Colonic mucosa (tissue), 4 donors: ENCODE results near the gene GIMAP7. TPM values are rescaled to one million over a fixed set of nuclear protein-coding genes. Genes with fewer than 3 reads are reported as not detected.

Experiments used
- DNase-seq: peaks from one replicate; pipeline ENCODE4 v3.0.0-alpha.2; 2020
- H3K27ac ChIP-seq: fragments of 200-600 bp; one replicate; pipeline ENCODE4 v1.8.0; 2021
- H3K27me3 ChIP-seq: fragments of 200-600 bp; one replicate; pipeline ENCODE4 v1.8.0; 2021
- H3K36me3 ChIP-seq: fragments of 200-600 bp; one replicate; pipeline ENCODE4 v1.8.0; 2021
- H3K4me1 ChIP-seq: fragments of 200-600 bp; one replicate; pipeline ENCODE4 v1.8.0; 2021; ENCODE audit warnings: mild to moderate bottlenecking
- H3K4me3 ChIP-seq: fragments of 200-600 bp; one replicate; pipeline ENCODE4 v1.8.0; 2021
- H3K9ac ChIP-seq, 2 donors: one replicate each; pipeline ENCODE4 v1.7.0; 2013; ENCODE audit warnings: control low read depth in 2 of 2, low read depth in 2 of 2, low read length in 2 of 2
- H3K9me3 ChIP-seq: fragments of 200-600 bp; one replicate; pipeline ENCODE4 v1.8.0; 2021
- intact Hi-C: fragments of 100-400 bp; cut with DNase I; formaldehyde crosslinking; loops from one replicate; pipeline ENCODE4 v1.14.1; 2022
- total RNA-seq, 2 donors: library from RNA; stranded (reverse); fragmentation: NEBNext Ultra II Directional in 1 of 2; extraction: Animal tissue kit (Norgen Biotek cat#: 25700) in 1 of 2; gene quantifications; one replicate each; pipeline ENCODE4 v1.2.1, GENCODE V29; 2021
- TF ChIP-seq, protein P1 (sequence below): fragments of 200-600 bp; IDR thresholded peaks from one replicate; pipeline ENCODE4 v1.8.0; 2022; ENCODE audit warnings: antibody characterized with exemption, mild to moderate bottlenecking
- donor health status: healthy.
- donor health status: DM: no; HTN: no; CAD: no.
- donor health status: DM: no; HTN: no; CAD: no.

Gene GIMAP7
- total RNA-seq, result 1 to 10 TPM; 4.8 to 5.6 TPM

DNA sequence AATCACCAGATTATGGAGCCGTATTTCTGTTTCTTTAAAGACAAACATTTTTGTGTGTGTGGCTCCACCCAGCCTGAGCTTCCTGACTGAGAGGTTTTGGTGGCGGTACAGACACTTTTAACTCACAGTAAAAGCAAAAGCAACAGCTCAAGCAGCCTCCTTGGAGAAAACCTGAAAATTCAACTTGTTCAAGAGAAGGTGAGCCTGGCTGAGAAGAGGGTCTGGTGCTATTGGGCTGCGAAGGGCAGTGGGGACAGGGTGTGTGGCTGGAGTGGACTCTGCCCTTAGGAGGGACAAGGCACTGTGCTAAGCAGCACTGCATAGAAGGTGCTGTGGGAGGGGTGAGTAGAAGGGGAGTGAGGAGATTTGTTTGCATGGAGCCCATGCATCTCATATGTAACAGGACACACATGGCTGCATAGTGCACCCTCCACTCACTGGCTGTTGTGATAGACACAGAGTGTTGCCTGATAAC lies at the start of gene GIMAP7:
Gene GIMAP7, plus strand, starts transcription at position 125 of the 475 bp plus-strand sequence. CDS start 5,103 bp downstream, outside the sequence.
- TF ChIP-seq, protein P1, sequence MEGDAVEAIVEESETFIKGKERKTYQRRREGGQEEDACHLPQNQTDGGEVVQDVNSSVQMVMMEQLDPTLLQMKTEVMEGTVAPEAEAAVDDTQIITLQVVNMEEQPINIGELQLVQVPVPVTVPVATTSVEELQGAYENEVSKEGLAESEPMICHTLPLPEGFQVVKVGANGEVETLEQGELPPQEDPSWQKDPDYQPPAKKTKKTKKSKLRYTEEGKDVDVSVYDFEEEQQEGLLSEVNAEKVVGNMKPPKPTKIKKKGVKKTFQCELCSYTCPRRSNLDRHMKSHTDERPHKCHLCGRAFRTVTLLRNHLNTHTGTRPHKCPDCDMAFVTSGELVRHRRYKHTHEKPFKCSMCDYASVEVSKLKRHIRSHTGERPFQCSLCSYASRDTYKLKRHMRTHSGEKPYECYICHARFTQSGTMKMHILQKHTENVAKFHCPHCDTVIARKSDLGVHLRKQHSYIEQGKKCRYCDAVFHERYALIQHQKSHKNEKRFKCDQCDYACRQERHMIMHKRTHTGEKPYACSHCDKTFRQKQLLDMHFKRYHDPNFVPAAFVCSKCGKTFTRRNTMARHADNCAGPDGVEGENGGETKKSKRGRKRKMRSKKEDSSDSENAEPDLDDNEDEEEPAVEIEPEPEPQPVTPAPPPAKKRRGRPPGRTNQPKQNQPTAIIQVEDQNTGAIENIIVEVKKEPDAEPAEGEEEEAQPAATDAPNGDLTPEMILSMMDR, result no peak
- intact Hi-C loops, result no loop called here
- H3K9ac ChIP-seq, result peak within 1 kb of the TSS; percentile 52 to 68
- peak within 1 kb of the TSS; percentile 32 for H3K4me3 ChIP-seq
- no peaks in the 10 kb centered on the region for H3K27me3 ChIP-seq
- no peaks in the 10 kb centered on the region for H3K36me3 ChIP-seq
- no peaks in the 10 kb centered on the region for H3K4me1 ChIP-seq
- peak within 1 kb of the TSS; percentile 73 for H3K27ac ChIP-seq
- no peaks in the 10 kb centered on the region for H3K9me3 ChIP-seq
- peak; percentile 46 for DNase-seq

- intact Hi-C loops, result no loop called here
Measured at GRCh38 chr7:150464962-150465361, 49.7 kb upstream of the GIMAP7 start.

DNA sequence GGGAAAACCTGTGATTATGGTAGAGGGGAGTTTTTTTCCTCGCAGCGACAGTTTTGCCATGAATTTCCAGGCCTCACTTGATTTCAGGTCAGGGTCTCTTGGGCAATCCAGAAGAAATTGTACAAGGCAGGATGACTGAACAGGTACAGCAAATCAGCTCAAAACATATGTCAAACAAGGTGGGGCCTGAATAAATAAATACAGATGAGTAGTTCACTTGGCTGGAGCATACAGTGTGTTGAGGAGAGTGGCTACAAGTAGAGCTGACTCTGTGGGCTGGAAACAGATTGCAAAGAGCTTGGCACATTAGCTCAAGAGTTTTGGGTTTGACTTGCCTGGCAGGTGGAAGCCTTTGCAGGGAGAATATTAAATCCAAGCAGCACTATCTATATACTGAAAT lies 49.3 kb upstream of the GIMAP7 start:
- DNase-seq, result no peak
- intact Hi-C loops, result no loop called here
- Histone ChIP-seq H3K4me1 (no peaks in the 10 kb centered on the region), H3K27me3 (no peaks in the 10 kb centered on the region), H3K4me3 (no peak overlapping the region), H3K36me3 (no peaks in the 10 kb centered on the region), H3K27ac (no peak overlapping the region), H3K9ac (no peak overlapping the region), H3K9me3 (no peaks in the 10 kb centered on the region)
- TF ChIP-seq, protein P1, result no peak

More at GRCh38 chr7:150464962-150465361, 49.7 kb upstream of the GIMAP7 start:
- no peak overlapping the region for H3K9ac ChIP-seq
- no peak overlapping the region for H3K4me3 ChIP-seq
- no peaks in the 10 kb centered on the region for H3K9me3 ChIP-seq
- TF ChIP-seq, protein P1, result no peak
- no peak for DNase-seq
- no peaks in the 10 kb centered on the region for H3K36me3 ChIP-seq
- H3K27me3 ChIP-seq, result no peaks in the 10 kb centered on the region
- no peaks in the 10 kb centered on the region for H3K4me1 ChIP-seq
- H3K27ac ChIP-seq, result no peak overlapping the region

DNA sequence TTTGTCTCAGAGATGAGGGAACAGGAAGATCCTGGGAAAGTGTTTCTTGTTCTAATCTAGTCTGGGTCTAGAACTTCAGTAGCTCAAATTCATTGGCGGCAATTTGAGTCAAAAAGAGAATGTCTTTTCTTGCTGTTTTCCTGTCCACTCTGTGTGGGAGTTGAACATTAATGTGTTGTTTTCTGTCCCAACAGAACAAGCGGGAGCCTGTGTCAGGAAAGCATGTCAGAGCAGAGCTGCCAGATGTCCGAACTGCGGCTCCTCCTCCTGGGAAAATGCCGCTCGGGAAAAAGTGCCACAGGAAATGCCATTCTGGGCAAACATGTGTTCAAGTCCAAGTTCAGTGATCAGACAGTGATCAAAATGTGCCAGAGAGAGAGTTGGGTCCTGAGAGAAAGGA lies 48.2 kb upstream of the GIMAP7 start:
- H3K4me1 ChIP-seq, result no peaks in the 10 kb centered on the region
- H3K27me3 ChIP-seq, result no peaks in the 10 kb centered on the region
- intact Hi-C loops, result no loop called here
- no peak overlapping the region for H3K9ac ChIP-seq
- DNase-seq, result no peak
- TF ChIP-seq, protein P1, result no peak
- no peaks in the 10 kb centered on the region for H3K36me3 ChIP-seq
- H3K9me3 ChIP-seq, result no peaks in the 10 kb centered on the region
- no peak overlapping the region for H3K4me3 ChIP-seq
- H3K27ac ChIP-seq, result no peak overlapping the region

- TF ChIP-seq, protein P1, result no peak
- DNase-seq, result no peak
- Histone ChIP-seq H3K4me1 (no peaks in the 10 kb centered on the region), H3K27me3 (no peaks in the 10 kb centered on the region), H3K27ac (no peak overlapping the region), H3K9ac (no peak overlapping the region), H3K9me3 (no peaks in the 10 kb centered on the region), H3K4me3 (no peak overlapping the region), H3K36me3 (no peaks in the 10 kb centered on the region)
- intact Hi-C loops, result no loop called here
Measured at GRCh38 chr7:150468241-150468640, 46.4 kb upstream of the GIMAP7 start.
